HL-60 (cell line): Measurements from ENCODE around the gene SLC16A9.

ENCODE experiments used
- CTCF ChIP-seq: IDR thresholded peaks from one replicate; pipeline ENCODE4 v1.5.1; 2011; ENCODE audit warnings: low read length, control low read depth, inconsistent platforms; ENCODE audit not compliant: insufficient read depth
- POLR2AphosphoS5 ChIP-seq: IDR thresholded peaks from 2 replicates; pipeline ENCODE4 v1.6.1; 2012; ENCODE audit warnings: low read depth
- REST ChIP-seq: IDR thresholded peaks from 2 replicates; pipeline ENCODE4 v1.6.1; 2012; ENCODE audit warnings: low read depth; ENCODE audit not compliant: insufficient replicate concordance
- SPI1 ChIP-seq: IDR thresholded peaks from 2 replicates; pipeline ENCODE4 v1.6.1; 2012; ENCODE audit warnings: low read depth, mild to moderate bottlenecking, borderline replicate concordance

GRCh38 chr10:59666310-59666709 lies 43.3 kb downstream of the SLC16A9 start:
- TF ChIP-seq CTCF (no peak), REST (no peak), POLR2AphosphoS5 (no peak), SPI1 (no peak)
